Measurements from ENCODE around the gene SIK3.

SIK3 gene

GRCh38 chr11:116844722-116845121 lies 253.5 kb downstream of the SIK3 start:
- no peak for TF ChIP-seq CTCF (IDR thresholded peaks at IDR 0.05; ENCODE audit: extremely low read depth, missing control alignments)
- DNase-seq (ENCODE audit: low spot score): no peak

- TF ChIP-seq CTCF (IDR thresholded peaks at IDR 0.05; ENCODE audit: extremely low read depth, missing control alignments): no peak
- DNase-seq (ENCODE audit: low spot score): no peak
Measured at GRCh38 chr11:116843661-116844060, 254.6 kb downstream of the SIK3 start.

- no peak for TF ChIP-seq CTCF (IDR thresholded peaks at IDR 0.05; ENCODE audit: extremely low read depth, missing control alignments)
- DNase-seq (ENCODE audit: low spot score): no peak
Measured at GRCh38 chr11:116842909-116843308, 255.3 kb downstream of the SIK3 start.

- TF ChIP-seq CTCF (IDR thresholded peaks at IDR 0.05; ENCODE audit: extremely low read depth, missing control alignments): no peak
- no peak for DNase-seq (ENCODE audit: low spot score)
Measured at GRCh38 chr11:116842117-116842516, 256.1 kb downstream of the SIK3 start.

- DNase-seq (ENCODE audit: low spot score): no peak
- TF ChIP-seq CTCF (IDR thresholded peaks at IDR 0.05; ENCODE audit: extremely low read depth, missing control alignments): no peak
Measured at GRCh38 chr11:116840746-116841296, 257.4 kb downstream of the SIK3 start.

GRCh38 chr11:116840224-116840745 lies 257.9 kb downstream of the SIK3 start:
- TF ChIP-seq CTCF (IDR thresholded peaks at IDR 0.05; ENCODE audit: extremely low read depth, missing control alignments): no peak
- DNase-seq (ENCODE audit: low spot score): no peak

GRCh38 chr11:116838321-116839084 lies 259.7 kb downstream of the SIK3 start:
- no peak for TF ChIP-seq CTCF (IDR thresholded peaks at IDR 0.05; ENCODE audit: extremely low read depth, missing control alignments)
- DNase-seq (ENCODE audit: low spot score): no peak

Measured in GM20000 (cell line).